ENCODE results near the gene NEUROD2. TPM values are rescaled to one million over a fixed set of nuclear protein-coding genes. Genes with fewer than 3 reads are reported as not detected.

The NEUROD2 gene
- total and polyA plus RNA-seq, 2 donors (not counting 3 experiments of a cell fraction or from before 2014, with no cell fraction given): not detected

DNA sequence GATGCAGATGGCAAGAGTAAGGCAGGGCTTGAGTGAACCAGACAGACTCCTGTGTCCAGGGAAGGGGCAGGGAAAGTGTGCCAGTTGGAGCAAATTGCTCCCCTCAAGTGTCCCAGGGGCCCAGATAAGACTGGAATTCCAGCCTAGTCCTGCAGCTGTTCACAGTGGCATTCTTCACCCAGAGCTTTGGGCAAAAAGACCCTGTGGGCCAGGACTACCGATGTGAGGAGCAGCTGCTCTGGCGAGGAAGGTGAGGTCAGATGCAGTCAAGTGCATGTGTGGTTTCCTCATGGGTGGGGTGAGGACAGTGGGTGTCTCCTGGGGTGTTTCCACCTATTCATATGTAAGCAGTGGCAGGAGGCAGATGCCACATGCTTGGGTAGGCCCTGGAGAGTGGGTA, 14.3 kb downstream of the NEUROD2 start:
- POLR2A ChIA-PET: no interaction called here
- no peaks in the 10 kb centered on the region for H3K79me2 ChIP-seq (ENCODE audit: control insufficient read depth, insufficient read depth, low read length)
- TF ChIP-seq MYC (IDR thresholded peaks at IDR 0.05; ENCODE audit: low read depth, low read length) (no peak), EZH2 (IDR thresholded peaks at IDR 0.05; ENCODE audit: borderline replicate concordance, low read depth, low read length, severe bottlenecking) (peak; percentile 8)
- no peaks in the 10 kb centered on the region for H3K4me1 ChIP-seq (ENCODE audit: control insufficient read depth, extremely low read depth, insufficient read depth, low read length)
- H3K4me3 ChIP-seq (replicated peaks in 1 of 3; ENCODE audit: insufficient read depth in 1 of 3, low read depth in 1 of 3, low read length in 3 of 3): no peak overlapping the region
- no peak overlapping the region for H2AFZ ChIP-seq (ENCODE audit: low read depth, low read length)
- H3K4me2 ChIP-seq (ENCODE audit: insufficient read depth, low read length): no peak overlapping the region
- CTCF ChIA-PET: interaction anchor here (1.0 kb wide), 1 partner anchor 28 kb away, joined by 3 read pairs; no protein-coding TSS in a partner anchor
- peaks cover 35 to 40% of the 10 kb centered on the region in 2 experiments for H3K27me3 ChIP-seq (ENCODE audit: control insufficient read depth in 2 of 2, insufficient read depth in 2 of 2, low read length in 2 of 2)
- no peak overlapping the region for H3K27ac ChIP-seq (ENCODE audit: insufficient read depth, low read depth, low read length)
- no peaks in the 10 kb centered on the region for H3K9me3 ChIP-seq (replicated peaks; ENCODE audit: control insufficient read depth, insufficient read depth, low read length)
- DNase-seq (ENCODE audit: low read depth, low spot score) (no peak), FAIRE-seq (no peak)
- no TSS peak for BruUV-seq (replicated peaks)
- H3K36me3 ChIP-seq (ENCODE audit: control insufficient read depth in 2 of 2, extremely low read depth in 1 of 2, insufficient read depth in 2 of 2, low read length in 2 of 2): no peaks in the 10 kb centered on the region
- H4K20me1 ChIP-seq (replicated peaks; ENCODE audit: control insufficient read depth, extremely low read depth, insufficient read depth, low read length): no peaks in the 10 kb centered on the region
- intact Hi-C loops (cut with micrococcal nuclease): no loop called here
- no peak overlapping the region for H3K9ac ChIP-seq (replicated peaks; ENCODE audit: extremely low read depth, insufficient read depth, low read length)
- no peaks in the 10 kb centered on the region for H3K9me1 ChIP-seq (replicated peaks; ENCODE audit: control insufficient read depth, extremely low read depth, insufficient read depth, low read length)
- dilution Hi-C loops (cut with MboI; ENCODE audit: extremely low pct_ligation_motif_present, low sequenced_read_pairs): no loop called here

DNA sequence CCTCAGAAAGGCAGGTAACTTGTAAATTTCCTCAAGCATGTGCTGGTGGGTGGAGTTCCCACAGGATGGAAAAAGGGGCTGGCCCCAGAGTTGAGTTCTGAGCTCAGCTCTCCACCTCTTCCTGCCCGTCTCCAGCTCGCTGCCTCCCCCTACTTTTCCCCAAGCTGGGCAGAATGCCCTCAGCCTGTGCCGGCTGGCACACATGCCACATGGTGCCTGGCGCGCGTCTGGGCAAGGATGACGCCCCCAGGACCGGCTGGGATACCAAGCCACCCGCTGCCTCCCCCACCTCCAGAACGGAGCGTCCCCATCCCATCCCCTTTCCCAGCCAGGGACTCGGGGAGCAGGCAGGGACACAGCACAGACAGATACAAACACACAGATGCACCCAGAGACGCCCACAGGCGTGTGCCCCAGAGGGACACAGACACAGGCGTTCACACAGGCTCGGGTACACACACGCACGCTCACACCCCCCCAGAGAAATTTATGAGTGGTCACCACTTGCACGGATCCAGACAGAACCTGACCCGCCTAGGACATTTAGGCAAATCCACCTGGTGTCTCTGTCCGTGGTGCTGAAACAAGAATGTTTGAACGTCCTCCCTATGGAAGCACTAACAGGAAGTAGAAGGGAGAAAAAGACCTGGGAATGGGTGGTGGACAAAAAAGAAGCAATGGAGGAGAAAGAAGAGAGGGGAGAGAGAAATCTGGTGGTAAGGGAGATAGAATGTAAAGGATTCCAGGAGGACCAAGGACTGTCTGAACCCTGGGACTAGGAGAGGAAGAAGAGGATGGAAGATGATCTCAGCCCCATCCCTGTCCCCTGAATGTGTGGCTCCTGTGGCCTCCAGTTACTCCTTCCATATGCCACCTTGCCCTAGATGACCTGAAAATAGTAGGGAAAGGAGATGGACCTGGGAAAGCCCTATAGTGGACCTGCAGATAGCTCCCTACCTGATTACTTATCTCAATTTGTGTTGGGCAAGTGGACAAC, 15.5 kb downstream of the NEUROD2 start:
- no peaks in the 10 kb centered on the region for H3K4me1 ChIP-seq (ENCODE audit: control insufficient read depth, extremely low read depth, insufficient read depth, low read length)
- no peaks in the 10 kb centered on the region for H4K20me1 ChIP-seq (replicated peaks; ENCODE audit: control insufficient read depth, extremely low read depth, insufficient read depth, low read length)
- intact Hi-C loops (cut with micrococcal nuclease): no loop called here
- TF ChIP-seq EZH2 (IDR thresholded peaks at IDR 0.05; ENCODE audit: borderline replicate concordance, low read depth, low read length, severe bottlenecking) (no peak), POLR2A (IDR thresholded peaks at IDR 0.05; ENCODE audit: low read depth, low read length) (no peak), POLR2AphosphoS5 (IDR thresholded peaks at IDR 0.05; ENCODE audit: insufficient read depth, low read depth, low read length) (no peak), FOS (IDR thresholded peaks at IDR 0.05; ENCODE audit: borderline replicate concordance, insufficient read depth, low read length) (no peak), MAX (IDR thresholded peaks at IDR 0.05; ENCODE audit: insufficient read depth, insufficient read length) (no peak), JUN (IDR thresholded peaks at IDR 0.05; ENCODE audit: borderline replicate concordance, insufficient read depth, insufficient read length, low read depth) (no peak), GATA2 (IDR thresholded peaks at IDR 0.05; ENCODE audit: insufficient read depth, insufficient read length, low read depth, low read length) (no peak)
- TF ChIP-seq, protein P1, sequence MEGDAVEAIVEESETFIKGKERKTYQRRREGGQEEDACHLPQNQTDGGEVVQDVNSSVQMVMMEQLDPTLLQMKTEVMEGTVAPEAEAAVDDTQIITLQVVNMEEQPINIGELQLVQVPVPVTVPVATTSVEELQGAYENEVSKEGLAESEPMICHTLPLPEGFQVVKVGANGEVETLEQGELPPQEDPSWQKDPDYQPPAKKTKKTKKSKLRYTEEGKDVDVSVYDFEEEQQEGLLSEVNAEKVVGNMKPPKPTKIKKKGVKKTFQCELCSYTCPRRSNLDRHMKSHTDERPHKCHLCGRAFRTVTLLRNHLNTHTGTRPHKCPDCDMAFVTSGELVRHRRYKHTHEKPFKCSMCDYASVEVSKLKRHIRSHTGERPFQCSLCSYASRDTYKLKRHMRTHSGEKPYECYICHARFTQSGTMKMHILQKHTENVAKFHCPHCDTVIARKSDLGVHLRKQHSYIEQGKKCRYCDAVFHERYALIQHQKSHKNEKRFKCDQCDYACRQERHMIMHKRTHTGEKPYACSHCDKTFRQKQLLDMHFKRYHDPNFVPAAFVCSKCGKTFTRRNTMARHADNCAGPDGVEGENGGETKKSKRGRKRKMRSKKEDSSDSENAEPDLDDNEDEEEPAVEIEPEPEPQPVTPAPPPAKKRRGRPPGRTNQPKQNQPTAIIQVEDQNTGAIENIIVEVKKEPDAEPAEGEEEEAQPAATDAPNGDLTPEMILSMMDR (IDR thresholded peaks at IDR 0.05; ENCODE audit: extremely low read depth in 1 of 2, insufficient read depth in 1 of 2, low read depth in 1 of 2, low read length in 2 of 2): no peak
- no peaks in the 10 kb centered on the region for H3K36me3 ChIP-seq (ENCODE audit: control insufficient read depth in 2 of 2, extremely low read depth in 1 of 2, insufficient read depth in 2 of 2, low read length in 2 of 2)
- H3K9me3 ChIP-seq (replicated peaks; ENCODE audit: control insufficient read depth, insufficient read depth, low read length): no peaks in the 10 kb centered on the region
- POLR2A ChIA-PET: no interaction called here
- no peak overlapping the region for H3K9ac ChIP-seq (replicated peaks; ENCODE audit: extremely low read depth, insufficient read depth, low read length)
- no peaks in the 10 kb centered on the region for H3K9me1 ChIP-seq (replicated peaks; ENCODE audit: control insufficient read depth, extremely low read depth, insufficient read depth, low read length)
- no peak overlapping the region for H3K4me3 ChIP-seq (replicated peaks in 1 of 3; ENCODE audit: insufficient read depth in 1 of 3, low read depth in 1 of 3, low read length in 3 of 3)
- H3K4me2 ChIP-seq (ENCODE audit: insufficient read depth, low read length): no peak overlapping the region
- no peaks in the 10 kb centered on the region for H3K79me2 ChIP-seq (ENCODE audit: control insufficient read depth, insufficient read depth, low read length)
- DNase-seq (ENCODE audit: low read depth, low spot score) (peak; percentile 34), FAIRE-seq (peak; percentile 12)
- dilution Hi-C loops (cut with MboI; ENCODE audit: extremely low pct_ligation_motif_present, low sequenced_read_pairs): no loop called here
- CTCF ChIA-PET: interaction anchor here (1.0 kb wide), 1 partner anchor 29 kb away, joined by 3 read pairs; no protein-coding TSS in a partner anchor
- H2AFZ ChIP-seq (ENCODE audit: low read depth, low read length): no peak overlapping the region
- no peak overlapping the region for H3K27ac ChIP-seq (ENCODE audit: insufficient read depth, low read depth, low read length)
- no TSS peak for BruUV-seq (replicated peaks)
- H3K27me3 ChIP-seq (ENCODE audit: control insufficient read depth in 2 of 2, insufficient read depth in 2 of 2, low read length in 2 of 2): peaks cover 25 to 30% of the 10 kb centered on the region in 2 experiments

Measured in endothelial cell of umbilical vein (primary cell).